Measurements from ENCODE around the gene SRC. TPM values are rescaled to one million over a fixed set of nuclear protein-coding genes. Genes with fewer than 3 reads are reported as not detected.

SRC gene
- total and polyA plus RNA-seq, 7 donors = 0.86 to 3.0 (median 1.3) TPM

GRCh38 chr20:37421988-37422387 is 76.0 kb downstream of the SRC start:
- ATAC-seq (no peak), DNase-seq (no peak)
- peaks cover 0 to 67% (median 15%) of the 10 kb centered on the region in 3 donors for H3K27me3 ChIP-seq (ENCODE audit: insufficient read depth in 3 of 3, low read length in 2 of 3)
- H3K4me3 ChIP-seq = no peak overlapping the region
- no peaks in the 10 kb centered on the region for H3K9me3 ChIP-seq
- H3K27ac ChIP-seq = no peak overlapping the region
- no peak for TF ChIP-seq CTCF (IDR thresholded peaks at IDR 0.05)
- WGBS, 3 donors = 39 to 49% (median 47%) methylated on average over 6 of the region's 6 CpGs
- no peaks in the 10 kb centered on the region for H3K36me3 ChIP-seq (ENCODE audit: insufficient read depth in 1 of 2, low read depth in 1 of 2)
- intact Hi-C loops (cut with DNase I) = no loop called here
- H3K4me1 ChIP-seq = no peaks in the 10 kb centered on the region

DNA sequence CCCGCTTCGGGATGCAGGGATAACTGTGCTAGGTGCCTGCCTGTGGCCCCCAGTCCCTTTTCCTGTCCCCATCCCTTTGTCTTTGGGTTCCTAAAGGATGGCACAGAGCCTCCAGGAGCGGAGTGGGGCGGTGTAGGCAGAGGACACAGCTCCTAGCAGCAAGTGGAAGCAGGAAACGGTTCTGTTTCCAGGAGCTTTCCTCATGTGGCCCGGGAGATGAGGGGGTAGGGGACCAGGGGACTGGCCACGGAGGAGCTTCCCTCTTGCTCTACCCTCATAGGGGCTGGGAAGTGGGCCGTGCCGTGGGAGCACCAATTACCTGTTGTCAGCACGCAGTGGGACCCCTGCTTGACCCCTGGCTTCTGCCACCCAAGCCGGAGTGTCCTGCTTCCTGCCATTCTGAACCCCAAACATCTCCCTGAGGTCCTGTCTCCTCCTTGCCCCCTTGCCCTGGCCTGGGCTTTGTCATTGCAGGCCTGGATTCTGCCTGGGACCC is 76.9 kb downstream of the SRC start:
- ATAC-seq (no peak), DNase-seq (no peak)
- WGBS, 3 donors = 54 to 59% (median 56%) methylated on average over 11 of the region's 11 CpGs
- no peak overlapping the region for H3K27ac ChIP-seq
- no peak for TF ChIP-seq CTCF (IDR thresholded peaks at IDR 0.05)
- no peak overlapping the region for H3K4me3 ChIP-seq
- no peaks in the 10 kb centered on the region for H3K36me3 ChIP-seq (ENCODE audit: insufficient read depth in 1 of 2, low read depth in 1 of 2)
- no peaks in the 10 kb centered on the region for H3K9me3 ChIP-seq
- peaks cover 0 to 69% (median 15%) of the 10 kb centered on the region in 3 donors for H3K27me3 ChIP-seq (ENCODE audit: insufficient read depth in 3 of 3, low read length in 2 of 3)
- H3K4me1 ChIP-seq = no peaks in the 10 kb centered on the region
- intact Hi-C loops (cut with DNase I) = no loop called here

DNA sequence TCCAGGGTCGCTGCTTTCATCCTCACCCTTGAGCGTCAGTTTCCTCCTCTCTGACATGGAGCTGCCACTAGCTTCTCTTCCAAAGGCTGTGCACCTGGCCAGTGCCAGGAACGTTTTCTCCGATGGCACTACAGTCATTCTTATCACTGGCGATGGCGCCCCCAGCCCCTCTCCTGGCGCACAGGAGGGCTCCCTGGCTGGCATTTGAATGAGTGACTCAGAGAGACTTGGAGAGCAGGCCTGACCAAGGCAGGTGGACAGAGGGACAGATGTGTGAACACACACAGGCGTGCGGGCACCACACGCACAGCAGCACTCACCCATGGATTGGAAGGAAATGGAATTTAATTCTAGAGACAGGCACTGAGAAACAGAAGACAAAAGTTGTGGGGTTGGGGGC is 77.6 kb downstream of the SRC start:
- Histone ChIP-seq H3K4me3 (no peak overlapping the region), H3K27ac (no peak overlapping the region), H3K9me3 (no peaks in the 10 kb centered on the region), H3K4me1 (no peaks in the 10 kb centered on the region), H3K36me3 (ENCODE audit: insufficient read depth in 1 of 2, low read depth in 1 of 2) (no peaks in the 10 kb centered on the region), H3K27me3 (ENCODE audit: insufficient read depth in 3 of 3, low read length in 2 of 3) (peaks cover 0 to 73% (median 17%) of the 10 kb centered on the region in 3 donors)
- ATAC-seq (no peak), DNase-seq (no peak)
- intact Hi-C loops (cut with DNase I) = no loop called here
- TF ChIP-seq CTCF (IDR thresholded peaks at IDR 0.05) = no peak
- 75 to 83% (median 77%) methylated on average over 10 of the region's 10 CpGs for WGBS, 3 donors

GRCh38 chr20:37424062-37424851 is 78.3 kb downstream of the SRC start:
- ATAC-seq = no peak
- H3K4me3 ChIP-seq = no peak overlapping the region
- no peaks in the 10 kb centered on the region for H3K9me3 ChIP-seq
- no peak for DNase-seq
- 70 to 82% (median 82%) methylated on average over 3 of the region's 3 CpGs for WGBS, 3 donors
- H3K36me3 ChIP-seq (ENCODE audit: insufficient read depth in 1 of 2, low read depth in 1 of 2) = no peaks in the 10 kb centered on the region
- no peak for TF ChIP-seq CTCF (IDR thresholded peaks at IDR 0.05)
- intact Hi-C loops (cut with DNase I) = no loop called here
- no peak overlapping the region for H3K27ac ChIP-seq
- no peaks in the 10 kb centered on the region for H3K4me1 ChIP-seq
- H3K27me3 ChIP-seq (ENCODE audit: insufficient read depth in 3 of 3, low read length in 2 of 3) = peaks cover 0 to 72% (median 17%) of the 10 kb centered on the region in 3 donors

Measured in psoas muscle (tissue), 8 donors.